Upper lobe of left lung (tissue), 6 donors: ENCODE measurements around the gene SPEN. TPM values are rescaled to one million over a fixed set of nuclear protein-coding genes. Genes with fewer than 3 reads are reported as not detected.
A peak's percentile ranks its signal among the peaks of the same experiment; 100 is the strongest.

Experiments used
- ATAC-seq, 2 donors: fragments of 200-7000 bp; cut with Tn5 transposase; one replicate each; pipeline ENCODE4 v1.9.1; 2022; ENCODE audit warnings: mild to moderate bottlenecking in 2 of 2, moderate library complexity in 2 of 2; ENCODE audit not compliant: low FRiP score in 2 of 2
- DNase-seq, 2 donors: peaks; one replicate each; pipeline ENCODE4 v3.0.0-alpha.2; 2019 to 2020
- H3K27ac ChIP-seq, 4 donors: fragments of 200-600 bp; sonication (generic); one replicate each; pipeline ENCODE4 v1.5.1; 2016 to 2019
- H3K27me3 ChIP-seq, 4 donors: fragments of 200-600 bp; sonication (generic); one replicate each; pipeline ENCODE4 v1.5.1; 2017 to 2019
- H3K36me3 ChIP-seq, 4 donors: fragments of 200-600 bp; sonication (generic); one replicate each; pipeline ENCODE4 v1.5.1; 2016 to 2019
- H3K4me1 ChIP-seq, 4 donors: fragments of 200-600 bp; sonication (generic); one replicate each; pipeline ENCODE4 v1.5.1; 2018 to 2019
- H3K4me3 ChIP-seq, 4 donors: fragments of 200-600 bp; sonication (generic); one replicate each; pipeline ENCODE4 v1.5.1; 2017 to 2019; ENCODE audit warnings: mild to moderate bottlenecking in 2 of 4, moderate library complexity in 1 of 4
- H3K9me3 ChIP-seq, 4 donors: fragments of 200-600 bp; sonication (generic); one replicate each; pipeline ENCODE4 v1.5.1; 2018 to 2019
- EP300 ChIP-seq, 4 donors: sonication (generic); formaldehyde crosslinking; IDR thresholded peaks; one replicate each; pipeline ENCODE4 v1.5.1; 2017; ENCODE audit warnings: antibody characterized with exemption in 4 of 4, control low read depth in 2 of 4
- POLR2A ChIP-seq, 4 donors: fragments of 450-650 bp; IDR thresholded peaks; one replicate each; pipeline ENCODE4 v1.5.1; 2016 to 2017; ENCODE audit warnings: antibody characterized with exemption in 4 of 4, mild to moderate bottlenecking in 2 of 4
- POLR2AphosphoS5 ChIP-seq, 2 donors: sonication (generic); formaldehyde crosslinking; IDR thresholded peaks; one replicate each; pipeline ENCODE4 v1.5.1; 2017; ENCODE audit warnings: antibody characterized with exemption in 2 of 2
- WGBS, 2 donors: methylation state at CpG; one replicate each; pipeline ENCODE4 v1.1.5; 2017 to 2018; 5-methylcytosine and 5-hydroxymethylcytosine counted together
- total RNA-seq, 6 donors: library from RNA; depleted of rRNA in 4 of 6; stranded (reverse); fragments of >200 nt in 4 of 6; gene quantifications; one replicate each; pipeline versions ENCODE4 v1.1.0 to v1.2.1, GENCODE V29; 2016 to 2021
- TF ChIP-seq, protein P1 (sequence below), 6 experiments: fragments of 450-650 bp in 4 of 6; fragments of 200-600 bp in 2 of 6; sonication (generic) in 2 of 6; IDR thresholded peaks; one replicate each; pipeline ENCODE4 v1.5.1; 2016 to 2019; ENCODE audit warnings: antibody characterized with exemption in 6 of 6
- donor health status: DM: no; HTN: no; CAD: no; lungs with moderate emphysema.
- donor health status: DM: no; HTN: yes; CAD: no; lungs with severe emphysema.

SPEN gene
- total RNA-seq, 6 donors from 2014 or later = 41.5 to 73.3 (median 51.3) TPM

DNA sequence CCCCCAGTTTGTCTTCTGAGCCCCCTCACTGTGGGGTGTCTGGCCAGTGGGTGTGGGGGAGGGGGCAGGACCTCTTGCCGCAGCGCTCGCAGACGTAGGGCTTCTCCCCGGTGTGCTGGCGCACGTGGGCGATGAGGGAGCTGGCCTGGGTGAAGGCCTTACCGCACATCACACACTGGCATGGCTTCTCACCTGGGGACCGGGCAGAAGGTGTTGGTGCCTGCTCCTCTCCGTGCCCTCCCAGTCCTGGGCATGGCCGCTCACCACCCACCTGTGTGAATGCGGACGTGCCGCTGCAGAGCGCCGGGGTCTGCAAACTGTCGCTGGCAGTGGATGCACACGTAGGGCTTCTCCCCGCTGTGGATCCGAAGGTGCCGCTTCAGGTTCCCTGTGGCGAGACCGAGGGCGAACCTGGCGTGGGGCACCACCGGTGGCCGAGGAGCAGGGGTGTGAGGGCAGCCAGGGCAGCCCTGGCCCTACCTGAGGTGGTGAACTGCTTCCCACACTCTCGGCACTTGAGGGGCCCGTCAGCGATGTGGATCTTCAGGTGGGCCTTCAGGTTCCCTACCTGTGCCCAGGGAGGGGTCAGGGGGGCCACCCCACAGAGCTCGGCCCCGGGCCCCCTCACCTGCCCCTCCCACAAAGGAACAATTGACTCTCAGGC, 96.0 kb downstream of the SPEN start:
- ATAC-seq (no peak), DNase-seq (peak in 1 of 2 donors; percentile 76)
- TF ChIP-seq POLR2AphosphoS5 (IDR thresholded peaks at IDR 0.05) (no peak), POLR2A (IDR thresholded peaks at IDR 0.05) (no peak)
- TF ChIP-seq, protein P1, sequence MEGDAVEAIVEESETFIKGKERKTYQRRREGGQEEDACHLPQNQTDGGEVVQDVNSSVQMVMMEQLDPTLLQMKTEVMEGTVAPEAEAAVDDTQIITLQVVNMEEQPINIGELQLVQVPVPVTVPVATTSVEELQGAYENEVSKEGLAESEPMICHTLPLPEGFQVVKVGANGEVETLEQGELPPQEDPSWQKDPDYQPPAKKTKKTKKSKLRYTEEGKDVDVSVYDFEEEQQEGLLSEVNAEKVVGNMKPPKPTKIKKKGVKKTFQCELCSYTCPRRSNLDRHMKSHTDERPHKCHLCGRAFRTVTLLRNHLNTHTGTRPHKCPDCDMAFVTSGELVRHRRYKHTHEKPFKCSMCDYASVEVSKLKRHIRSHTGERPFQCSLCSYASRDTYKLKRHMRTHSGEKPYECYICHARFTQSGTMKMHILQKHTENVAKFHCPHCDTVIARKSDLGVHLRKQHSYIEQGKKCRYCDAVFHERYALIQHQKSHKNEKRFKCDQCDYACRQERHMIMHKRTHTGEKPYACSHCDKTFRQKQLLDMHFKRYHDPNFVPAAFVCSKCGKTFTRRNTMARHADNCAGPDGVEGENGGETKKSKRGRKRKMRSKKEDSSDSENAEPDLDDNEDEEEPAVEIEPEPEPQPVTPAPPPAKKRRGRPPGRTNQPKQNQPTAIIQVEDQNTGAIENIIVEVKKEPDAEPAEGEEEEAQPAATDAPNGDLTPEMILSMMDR (IDR thresholded peaks at IDR 0.05) = no peak
- Histone ChIP-seq H3K4me3 (no peak overlapping the region), H3K36me3 (peaks cover 40 to 96% (median 81%) of the 10 kb centered on the region in 4 donors), H3K27me3 (no peaks in the 10 kb centered on the region), H3K27ac (no peak overlapping the region), H3K9me3 (no peaks in the 10 kb centered on the region), H3K4me1 (peaks cover 21 to 28% (median 22%) of the 10 kb centered on the region in 4 donors)
- WGBS, 2 donors = 97% methylated on average over 19 to 21 of the region's 33 CpGs

DNA sequence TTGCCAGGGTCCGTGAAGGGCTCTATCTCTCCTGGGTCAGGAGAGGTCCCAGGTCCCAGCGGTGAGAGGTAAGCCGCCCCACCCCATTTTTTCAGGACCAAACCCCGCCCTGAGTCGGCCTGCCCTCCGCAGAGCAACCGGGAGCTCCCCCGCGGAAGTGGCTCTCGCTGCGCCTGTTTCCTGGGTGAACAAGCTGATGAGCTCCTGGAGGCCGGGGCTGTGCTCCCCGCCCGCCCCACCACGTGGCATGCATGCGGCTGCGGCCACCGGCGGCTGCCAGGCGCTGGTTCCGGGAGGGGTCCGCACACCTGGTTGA, 96.4 kb downstream of the SPEN start:
- no peak overlapping the region for H3K27ac ChIP-seq
- DNase-seq (peak in 1 of 2 donors; percentile 85), ATAC-seq (no peak)
- no peaks in the 10 kb centered on the region for H3K9me3 ChIP-seq
- no peak for TF ChIP-seq EP300 (IDR thresholded peaks at IDR 0.05)
- no peak for TF ChIP-seq POLR2AphosphoS5 (IDR thresholded peaks at IDR 0.05)
- TF ChIP-seq POLR2A (IDR thresholded peaks at IDR 0.05) = no peak
- TF ChIP-seq, protein P1 (IDR thresholded peaks at IDR 0.05) = no peak
- H3K4me3 ChIP-seq = no peak overlapping the region
- H3K4me1 ChIP-seq = peaks cover 21 to 29% (median 22%) of the 10 kb centered on the region in 4 donors
- 96% methylated on average over 21 of the region's 22 CpGs; no CpG with 5 or more reads in 1 of the 2 donors for WGBS, 2 donors
- peaks cover 36 to 91% (median 79%) of the 10 kb centered on the region in 4 donors for H3K36me3 ChIP-seq
- no peaks in the 10 kb centered on the region for H3K27me3 ChIP-seq

DNA sequence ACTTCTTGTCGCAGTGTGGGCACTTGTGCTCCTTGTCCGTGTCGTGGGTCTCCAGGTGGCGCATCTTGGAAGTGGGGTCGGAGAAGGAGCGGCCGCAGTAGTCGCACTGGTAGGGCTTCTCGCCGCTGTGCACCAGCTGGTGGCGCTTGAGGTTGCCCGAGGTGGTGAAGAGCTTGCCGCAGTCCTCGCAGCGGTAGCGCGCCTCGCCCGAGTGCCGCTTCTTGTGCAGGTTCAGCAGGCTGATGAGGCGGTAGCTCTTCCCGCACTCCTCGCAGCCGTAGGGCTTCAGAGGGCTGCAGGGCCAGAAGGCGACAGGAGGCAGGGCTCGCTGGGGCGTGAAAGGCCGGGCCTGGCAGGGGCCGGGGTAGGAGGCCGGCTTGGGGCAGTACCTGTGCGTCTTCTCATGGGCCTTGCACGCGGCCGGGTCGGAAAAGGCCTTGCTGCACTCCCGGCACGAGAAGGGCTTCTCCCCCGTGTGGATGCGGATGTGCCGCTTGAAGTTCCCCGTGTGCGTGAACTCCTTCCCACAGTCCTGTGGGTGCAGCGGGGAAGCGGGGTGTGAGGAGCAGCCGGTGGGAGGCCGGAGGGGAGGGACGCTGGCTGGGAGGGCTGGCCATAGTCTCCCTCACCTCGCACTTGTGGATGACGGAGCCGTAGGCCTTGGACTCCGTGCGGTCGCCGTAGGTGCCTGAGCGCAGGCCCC, 97.0 kb downstream of the SPEN start:
- no peaks in the 10 kb centered on the region for H3K9me3 ChIP-seq
- H3K27ac ChIP-seq = no peak overlapping the region
- WGBS, 2 donors = 93 to 94% methylated on average over 26 to 53 of the region's 55 CpGs
- no peak for TF ChIP-seq POLR2A (IDR thresholded peaks at IDR 0.05)
- no peak for TF ChIP-seq EP300 (IDR thresholded peaks at IDR 0.05)
- TF ChIP-seq, protein P1 (IDR thresholded peaks at IDR 0.05) = no peak
- TF ChIP-seq POLR2AphosphoS5 (IDR thresholded peaks at IDR 0.05) = no peak
- ATAC-seq = no peak
- no peak overlapping the region for H3K4me3 ChIP-seq
- DNase-seq = peak in 1 of 2 donors; percentile 80
- H3K36me3 ChIP-seq = peaks cover 32 to 88% (median 78%) of the 10 kb centered on the region in 4 donors
- H3K4me1 ChIP-seq = peaks cover 21 to 29% (median 22%) of the 10 kb centered on the region in 4 donors
- no peaks in the 10 kb centered on the region for H3K27me3 ChIP-seq

DNA sequence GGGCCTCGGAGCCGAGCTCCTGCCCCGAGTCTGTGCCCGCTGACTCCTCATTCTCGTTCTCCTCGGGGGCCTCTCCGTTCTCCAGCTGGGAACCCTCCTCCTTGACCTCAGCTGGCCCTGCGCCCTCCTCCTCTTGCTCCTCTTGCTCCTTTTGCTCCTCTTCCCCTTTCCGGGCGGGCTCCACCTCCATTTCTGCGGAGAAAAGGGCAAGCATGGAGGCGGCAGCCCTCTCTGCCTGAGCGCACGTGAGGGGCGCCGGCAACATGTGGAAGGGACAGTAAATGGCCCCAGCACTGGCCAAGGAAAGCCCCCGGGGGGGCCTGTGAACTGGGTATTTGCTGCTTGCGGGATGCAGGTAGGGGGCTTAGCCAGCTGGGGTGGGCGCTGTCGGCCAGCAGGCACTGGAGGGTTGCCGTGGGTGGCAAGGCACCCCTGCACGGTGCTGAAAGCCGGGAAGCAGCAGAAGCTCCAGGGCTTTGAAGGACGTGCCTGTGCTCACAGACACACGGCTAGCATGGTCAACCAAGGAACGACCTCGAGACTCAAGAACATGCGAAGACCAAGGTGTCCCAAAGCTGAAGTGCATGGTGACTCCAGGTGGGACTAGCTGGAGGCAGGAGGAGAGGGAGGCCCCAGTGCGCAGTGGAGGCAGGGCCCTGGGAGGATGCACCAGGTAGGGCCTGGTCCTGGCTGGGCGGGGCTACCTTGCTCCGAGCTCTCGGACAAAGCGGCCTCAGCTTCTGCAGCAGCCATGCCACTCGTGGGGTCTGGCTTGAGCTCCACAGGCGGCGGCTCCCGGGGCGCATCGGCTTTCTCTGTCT, 97.7 kb downstream of the SPEN start:
- ATAC-seq (no peak), DNase-seq (peak in 1 of 2 donors; percentile 78)
- TF ChIP-seq, protein P1 (IDR thresholded peaks at IDR 0.05) = no peak
- no peak for TF ChIP-seq POLR2AphosphoS5 (IDR thresholded peaks at IDR 0.05)
- TF ChIP-seq EP300 (IDR thresholded peaks at IDR 0.05) = no peak
- no peak for TF ChIP-seq POLR2A (IDR thresholded peaks at IDR 0.05)
- Histone ChIP-seq H3K27ac (no peak overlapping the region), H3K4me3 (no peak overlapping the region), H3K4me1 (peaks cover 24 to 29% (median 26%) of the 10 kb centered on the region in 4 donors), H3K36me3 (peaks cover 32 to 81% (median 78%) of the 10 kb centered on the region in 4 donors), H3K9me3 (no peaks in the 10 kb centered on the region), H3K27me3 (no peaks in the 10 kb centered on the region)
- 92 to 93% methylated on average over 32 to 33 of the region's 39 CpGs for WGBS, 2 donors
